ENCODE results near the gene ZCWPW2. TPM values are rescaled to one million over a fixed set of nuclear protein-coding genes. Genes with fewer than 3 reads are reported as not detected.
A peak's percentile ranks its signal among the peaks of the same experiment; 100 is the strongest.

ZCWPW2 gene
- total and polyA plus RNA-seq, 7 donors: 0.74 to 4.0 (median 2.7) TPM

DNA sequence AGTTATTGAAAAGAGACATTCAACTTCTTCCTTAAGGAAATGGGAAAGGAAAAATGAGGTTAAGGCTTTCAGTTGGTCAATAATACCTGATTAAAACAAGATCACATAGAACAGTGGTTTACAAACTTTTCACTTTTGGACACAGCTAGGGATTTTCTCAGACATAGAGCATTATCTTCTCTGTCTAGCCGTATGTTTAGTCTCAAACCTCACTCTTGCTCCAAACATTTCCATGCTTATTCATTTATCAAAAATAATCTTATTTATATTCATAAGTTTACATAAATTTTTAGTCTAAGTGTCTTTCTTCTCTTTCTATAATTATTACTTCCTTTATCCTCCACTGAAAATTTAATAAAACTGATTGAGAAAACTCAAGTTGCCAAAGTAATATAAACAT, 114.3 kb downstream of the ZCWPW2 start:
- Histone ChIP-seq H3K27me3 (ENCODE audit: insufficient read depth in 3 of 3, low read length in 2 of 3) (no peaks in the 10 kb centered on the region), H3K36me3 (ENCODE audit: insufficient read depth in 1 of 2, low read depth in 1 of 2) (no peaks in the 10 kb centered on the region), H3K4me1 (no peaks in the 10 kb centered on the region), H3K9me3 (no peaks in the 10 kb centered on the region), H3K4me3 (no peak overlapping the region), H3K27ac (no peak overlapping the region)
- WGBS, 3 donors: 46 to 88% (median 50%) methylated on average over 1 of the region's 1 CpG
- no peak for ATAC-seq
- TF ChIP-seq CTCF (IDR thresholded peaks at IDR 0.05): no peak
- intact Hi-C loops (cut with DNase I): no loop called here
- DNase-seq: no peak

GRCh38 chr3:28467414-28467813, 118.9 kb downstream of the ZCWPW2 start:
- WGBS, 3 donors: 84 to 100% (median 90%) methylated on average over 1 of the region's 1 CpG
- H3K4me3 ChIP-seq: no peak overlapping the region
- ATAC-seq (no peak), DNase-seq (no peak)
- no peaks in the 10 kb centered on the region for H3K27me3 ChIP-seq (ENCODE audit: insufficient read depth in 3 of 3, low read length in 2 of 3)
- peaks cover 5% of the 10 kb centered on the region for H3K9me3 ChIP-seq
- no peak overlapping the region for H3K27ac ChIP-seq
- TF ChIP-seq CTCF (IDR thresholded peaks at IDR 0.05): no peak
- intact Hi-C loops (cut with DNase I): no loop called here
- H3K4me1 ChIP-seq: no peaks in the 10 kb centered on the region
- H3K36me3 ChIP-seq (ENCODE audit: insufficient read depth in 1 of 2, low read depth in 1 of 2): no peaks in the 10 kb centered on the region

- Histone ChIP-seq H3K36me3 (ENCODE audit: insufficient read depth in 1 of 2, low read depth in 1 of 2) (no peaks in the 10 kb centered on the region), H3K9me3 (peaks cover 10% of the 10 kb centered on the region), H3K27ac (no peak overlapping the region), H3K4me1 (no peaks in the 10 kb centered on the region), H3K27me3 (ENCODE audit: insufficient read depth in 3 of 3, low read length in 2 of 3) (no peaks in the 10 kb centered on the region), H3K4me3 (no peak overlapping the region)
- ATAC-seq (peak in 2 of 4 donors; percentile 55 to 74), DNase-seq (no peak)
- peak; percentile 67 for TF ChIP-seq CTCF (IDR thresholded peaks at IDR 0.05)
- intact Hi-C loops (cut with DNase I): loop anchor here in 1 of 2 donors (5.0 kb wide), 1 partner anchor 251 kb away; no protein-coding TSS in a partner anchor
Observed at GRCh38 chr3:28476194-28476593, 127.7 kb downstream of the ZCWPW2 start.

- no peak for ATAC-seq
- 72 to 78% (median 72%) methylated on average over 5 of the region's 5 CpGs for whole genome bisulfite sequencing, 3 donors
- intact Hi-C loops (cut with DNase I): loop anchor here in 1 of 2 donors (5.0 kb wide), 1 partner anchor 251 kb away; no protein-coding TSS in a partner anchor
Observed at GRCh38 chr3:28476764-28477163, 128.2 kb downstream of the ZCWPW2 start.

More at GRCh38 chr3:28476764-28477163, 128.2 kb downstream of the ZCWPW2 start:
- Histone ChIP-seq H3K27me3 (ENCODE audit: insufficient read depth in 3 of 3, low read length in 2 of 3) (no peaks in the 10 kb centered on the region), H3K27ac (no peak overlapping the region), H3K36me3 (ENCODE audit: insufficient read depth in 1 of 2, low read depth in 1 of 2) (no peaks in the 10 kb centered on the region), H3K4me1 (no peaks in the 10 kb centered on the region), H3K9me3 (peaks cover 5% of the 10 kb centered on the region), H3K4me3 (no peak overlapping the region)
- DNase-seq: no peak
- TF ChIP-seq CTCF (IDR thresholded peaks at IDR 0.05): no peak

Data from psoas muscle (tissue), 8 donors.